Adrenal gland (tissue), 5 donors: Measurements from ENCODE around the gene EEF1AKMT3.

Experiments used
- CTCF ChIP-seq, 6 experiments: fragments of 450-650 bp in 4 of 6; fragments of 200-600 bp in 2 of 6; sonication (generic) in 1 of 6; IDR thresholded peaks; 1 replicate in 5 of 6; 2 replicates in 1 of 6; pipeline versions ENCODE4 v1.5.1 to v1.8.0; 2016 to 2021; ENCODE audit warnings: antibody characterized with exemption in 6 of 6, mild to moderate bottlenecking in 2 of 6, moderate library complexity in 1 of 6
- POLR2A ChIP-seq, 2 donors: fragments of 450-650 bp; IDR thresholded peaks; one replicate each; pipeline ENCODE4 v1.6.1; 2017; ENCODE audit warnings: antibody characterized with exemption in 2 of 2, mild to moderate bottlenecking in 2 of 2, moderate library complexity in 1 of 2
- donor health status: DM: no; HTN: no; CAD: no.

- no peak for TF ChIP-seq CTCF (IDR thresholded peaks at IDR 0.05)
- no peak for TF ChIP-seq POLR2A (IDR thresholded peaks at IDR 0.05)
Measured at GRCh38 chr12:57749061-57749460, 23.4 kb upstream of the EEF1AKMT3 start.
